H9 (cell line): ENCODE measurements around the gene EPHA1. TPM values are rescaled to one million over a fixed set of nuclear protein-coding genes. Genes with fewer than 3 reads are reported as not detected.
A peak's percentile ranks its signal among the peaks of the same experiment; 100 is the strongest.

Source experiments
- DNase-seq: peaks from one replicate; pipeline ENCODE4 v3.0.0-alpha.2; 2017
- H2AFZ ChIP-seq: one replicate; pipeline ENCODE4 v1.6.1; 2013; ENCODE audit warnings: mild to moderate bottlenecking, low read length, control low read depth, moderate library complexity
- H2AK5ac ChIP-seq: 2 replicates; pipeline ENCODE4 v1.6.1; 2013; ENCODE audit warnings: low read length, control low read depth, mixed read lengths; ENCODE audit not compliant: insufficient read length
- H2BK120ac ChIP-seq: one replicate; pipeline ENCODE4 v1.6.1; 2013; ENCODE audit warnings: low read depth, mild to moderate bottlenecking, low read length, control low read depth, inconsistent platforms; ENCODE audit not compliant: poor library complexity, severe bottlenecking
- H2BK12ac ChIP-seq: 2 replicates; pipeline ENCODE4 v1.6.1; 2013; ENCODE audit warnings: low read length, control low read depth, mixed read lengths, low read depth; ENCODE audit not compliant: insufficient read length
- H2BK15ac ChIP-seq: 2 replicates; pipeline ENCODE4 v1.6.1; 2013; ENCODE audit warnings: low read depth, low read length, control low read depth
- H2BK20ac ChIP-seq: one replicate; pipeline ENCODE4 v1.6.1; 2013; ENCODE audit warnings: low read depth, mild to moderate bottlenecking, low read length, control low read depth, inconsistent platforms; ENCODE audit not compliant: poor library complexity, severe bottlenecking
- H2BK5ac ChIP-seq: 2 replicates; pipeline ENCODE4 v1.6.1; 2013; ENCODE audit warnings: low read length, control low read depth, mixed read lengths; ENCODE audit not compliant: insufficient read length
- H3K14ac ChIP-seq: 2 replicates; pipeline ENCODE4 v1.6.1; 2013; ENCODE audit warnings: low read length, control low read depth; ENCODE audit not compliant: insufficient read depth
- H3K18ac ChIP-seq: 2 replicates; pipeline ENCODE4 v1.6.1; 2013; ENCODE audit warnings: low read depth, mild to moderate bottlenecking, mixed read lengths, low read length, control low read depth; ENCODE audit not compliant: insufficient read length
- H3K23ac ChIP-seq: 2 replicates; pipeline ENCODE4 v1.6.1; 2013; ENCODE audit warnings: low read length, control low read depth, mixed read lengths, low read depth; ENCODE audit not compliant: insufficient read length
- H3K23me2 ChIP-seq: 2 replicates; pipeline ENCODE4 v1.6.1; 2013; ENCODE audit warnings: low read depth, mild to moderate bottlenecking, mixed read lengths, low read length, control low read depth; ENCODE audit not compliant: insufficient read length, poor library complexity, severe bottlenecking
- H3K27ac ChIP-seq: 2 replicates; pipeline ENCODE4 v1.5.1; 2013; ENCODE audit warnings: low read length, control low read depth, mixed read lengths, low read depth; ENCODE audit not compliant: insufficient read length
- H3K27me3 ChIP-seq: 2 replicates; pipeline ENCODE4 v1.6.1; 2013; ENCODE audit warnings: low read length, control low read depth, inconsistent platforms; ENCODE audit not compliant: insufficient read depth
- H3K4ac ChIP-seq: 2 replicates; pipeline ENCODE4 v1.6.1; 2013; ENCODE audit warnings: low read depth, mild to moderate bottlenecking, control low read depth, inconsistent platforms, low read length, moderate library complexity
- H3K4me1 ChIP-seq: 2 replicates; pipeline ENCODE4 v1.6.1; 2013; ENCODE audit warnings: low read length, control low read depth, inconsistent platforms; ENCODE audit not compliant: insufficient read depth
- H3K4me2 ChIP-seq: 2 replicates; pipeline ENCODE4 v1.6.1; 2013; ENCODE audit warnings: low read length, control low read depth, mixed read lengths; ENCODE audit not compliant: insufficient read length, insufficient read depth
- H3K56ac ChIP-seq: 2 replicates; pipeline ENCODE4 v1.6.1; 2013; ENCODE audit warnings: low read depth, mild to moderate bottlenecking, mixed read lengths, low read length, control low read depth; ENCODE audit not compliant: insufficient read length
- H3K79me1 ChIP-seq: 2 replicates; pipeline ENCODE4 v1.6.1; 2013; ENCODE audit warnings: low read depth, mild to moderate bottlenecking, moderate library complexity, low read length, control low read depth, inconsistent platforms; ENCODE audit not compliant: insufficient read depth, poor library complexity, severe bottlenecking
- H3K79me2 ChIP-seq: 2 replicates; pipeline ENCODE4 v1.6.1; 2013; ENCODE audit warnings: low read length, control low read depth, inconsistent platforms; ENCODE audit not compliant: insufficient read depth
- H3K9ac ChIP-seq: 2 replicates; pipeline ENCODE4 v1.6.1; 2013; ENCODE audit warnings: low read length, control low read depth, mixed read lengths; ENCODE audit not compliant: insufficient read length; ENCODE audit errors: extremely low read depth
- H3K9me3 ChIP-seq: one replicate; pipeline ENCODE4 v1.6.1; 2013; ENCODE audit warnings: low read depth, low read length, inconsistent platforms; ENCODE audit not compliant: control insufficient read depth
- H3T11ph ChIP-seq: one replicate; pipeline ENCODE4 v1.6.1; 2013; ENCODE audit warnings: mild to moderate bottlenecking, low read length, control low read depth, inconsistent platforms
- H4K20me1 ChIP-seq: one replicate; pipeline ENCODE4 v1.6.1; 2013; ENCODE audit not compliant: control insufficient read depth, insufficient read length, insufficient read depth
- H4K5ac ChIP-seq: 2 replicates; pipeline ENCODE4 v1.6.1; 2013; ENCODE audit warnings: low read depth, mild to moderate bottlenecking, mixed read lengths, low read length, control low read depth; ENCODE audit not compliant: insufficient read length
- H4K8ac ChIP-seq: replicated peaks from 2 replicates; pipeline ENCODE4 v1.6.1; 2013; ENCODE audit warnings: low read length, control low read depth, mixed read lengths, low read depth; ENCODE audit not compliant: insufficient read length
- H4K91ac ChIP-seq: 2 replicates; pipeline ENCODE4 v1.6.1; 2013; ENCODE audit warnings: low read depth, mild to moderate bottlenecking, moderate library complexity, mixed read lengths, low read length, control low read depth; ENCODE audit not compliant: insufficient read length
- H3K27ac Mint-ChIP-seq, 3 experiments: 2 replicates in 2 of 3; 3 replicates in 1 of 3; pipeline ENCODE4 v1.8.0; 2020 to 2021; ENCODE audit warnings: mixed read lengths in 3 of 3, mild to moderate bottlenecking in 1 of 3, moderate library complexity in 1 of 3
- H3K27me3 Mint-ChIP-seq: 2 replicates; pipeline ENCODE4 v1.8.0; 2021; ENCODE audit warnings: low read depth, mild to moderate bottlenecking, moderate library complexity, mixed read lengths
- H3K36me3 Mint-ChIP-seq, 3 experiments: 2 replicates in 2 of 3; 3 replicates in 1 of 3; pipeline ENCODE4 v1.8.0; 2020 to 2021; ENCODE audit warnings: low read depth in 3 of 3, mixed read lengths in 3 of 3; ENCODE audit not compliant: insufficient read depth in 1 of 3
- H3K4me1 Mint-ChIP-seq, 2 experiments: 2 replicates each; pipeline ENCODE4 v1.8.0; 2020; ENCODE audit warnings: mixed read lengths in 2 of 2
- H3K4me3 Mint-ChIP-seq, 2 experiments: 2 replicates in 1 of 2; 3 replicates in 1 of 2; pipeline ENCODE4 v1.8.0; 2020 to 2021; ENCODE audit warnings: mild to moderate bottlenecking in 2 of 2, mixed read lengths in 2 of 2, moderate library complexity in 1 of 2
- H3K9me3 Mint-ChIP-seq, 2 experiments: 2 replicates in 1 of 2; 3 replicates in 1 of 2; pipeline ENCODE4 v1.8.0; 2020; ENCODE audit warnings: mild to moderate bottlenecking in 2 of 2, mixed read lengths in 2 of 2, moderate library complexity in 1 of 2
- CTCF ChIP-seq: fragments of 200-600 bp; sonication (generic); conservative IDR thresholded peaks from 3 replicates; pipeline ENCODE4 v1.8.0; 2021; ENCODE audit warnings: antibody characterized with exemption, mild to moderate bottlenecking
- WGBS: extraction: QIAGEN DNeasy Blood & Tissue Kit; methylation state at CpG from one replicate; pipeline ENCODE4 v1.1.7; 2013; ENCODE audit warnings: missing lambda C conversion rate, low lambda C conversion rate, mixed read lengths; ENCODE audit not compliant: insufficient read length; ENCODE audit errors: extremely low coverage; 5-methylcytosine and 5-hydroxymethylcytosine counted together
- total RNA-seq: library from RNA; stranded (reverse); gene quantifications from 2 replicates; pipeline ENCODE4 v1.2.1, GENCODE V29; 2021

The EPHA1 gene
- total RNA-seq, 1 experiment from 2014 or later, result 109 TPM

- 0 out of 3 replicates have a peak, but pooled peaks have one; percentile 23 for TF ChIP-seq CTCF
- Mint-ChIP-seq H3K4me1 (peaks cover 64 to 67% of the 10 kb centered on the region in 2 experiments), H3K4me3 (no peak overlapping the region), H3K27ac (peak overlapping the region in 2 of 3 experiments; percentile 32 to 60; a peak in 3 of 7 replicates), H3K9me3 (no peaks in the 10 kb centered on the region), H3K27me3 (no peaks in the 10 kb centered on the region), H3K36me3 (peaks cover under 1 to 7% (median 2%) of the 10 kb centered on the region in 3 experiments; a peak in 4 of 7 replicates)
- H3K14ac ChIP-seq, result no peak overlapping the region
- peaks cover 10% of the 10 kb centered on the region for H3K23me2 ChIP-seq
- no peak overlapping the region for H2BK5ac ChIP-seq
- H3K56ac ChIP-seq, result no peak overlapping the region
- H3K18ac ChIP-seq, result no peak overlapping the region
- H3K27ac ChIP-seq, result no peak overlapping the region
- no peak overlapping the region for H3K23ac ChIP-seq
- WGBS, result no CpG with 5 or more reads among the region's 5 CpGs
- H2AK5ac ChIP-seq, result no peak overlapping the region
- no peak overlapping the region for H2BK15ac ChIP-seq
- H3K79me2 ChIP-seq, result peaks cover 3% of the 10 kb centered on the region; the same call in 1 of the 2 replicates
- H2AFZ ChIP-seq, result no peak overlapping the region
- no peak overlapping the region for H4K8ac ChIP-seq
- no peak overlapping the region for H3K9ac ChIP-seq
- no peaks in the 10 kb centered on the region for H3K9me3 ChIP-seq
- no peak overlapping the region for H4K5ac ChIP-seq
- DNase-seq, result no peak
- H3T11ph ChIP-seq, result no peak overlapping the region
- no peak overlapping the region for H4K91ac ChIP-seq
- no peak overlapping the region for H2BK20ac ChIP-seq
- no peak overlapping the region for H3K4ac ChIP-seq
- H3K4me2 ChIP-seq, result no peak overlapping the region
- no peak overlapping the region for H2BK120ac ChIP-seq
- no peak overlapping the region for H2BK12ac ChIP-seq
- H4K20me1 ChIP-seq, result no peaks in the 10 kb centered on the region
- H3K79me1 ChIP-seq, result no peaks in the 10 kb centered on the region
- no peaks in the 10 kb centered on the region for H3K27me3 ChIP-seq
- H3K4me1 ChIP-seq, result peaks cover 23% of the 10 kb centered on the region
Observed at GRCh38 chr7:143411976-143412708, 3.5 kb upstream of the EPHA1 start.
